GM23248 (cell line): ENCODE results near the gene CLPX.

ENCODE experiments used
- EZH2 ChIP-seq: fragments of 200-600 bp; sonication (generic); IDR thresholded peaks from 2 replicates; pipeline ENCODE4 v1.6.1; 2018; ENCODE audit warnings: antibody characterized with exemption, mild to moderate bottlenecking; ENCODE audit not compliant: insufficient read depth, poor library complexity, severe bottlenecking
- EZH2phosphoT487 ChIP-seq: fragments of 200-600 bp; sonication (generic); IDR thresholded peaks from 2 replicates; pipeline ENCODE4 v1.6.1; 2018; ENCODE audit warnings: antibody characterized with exemption, moderate library complexity, mild to moderate bottlenecking, low read depth; ENCODE audit not compliant: insufficient read depth

DNA sequence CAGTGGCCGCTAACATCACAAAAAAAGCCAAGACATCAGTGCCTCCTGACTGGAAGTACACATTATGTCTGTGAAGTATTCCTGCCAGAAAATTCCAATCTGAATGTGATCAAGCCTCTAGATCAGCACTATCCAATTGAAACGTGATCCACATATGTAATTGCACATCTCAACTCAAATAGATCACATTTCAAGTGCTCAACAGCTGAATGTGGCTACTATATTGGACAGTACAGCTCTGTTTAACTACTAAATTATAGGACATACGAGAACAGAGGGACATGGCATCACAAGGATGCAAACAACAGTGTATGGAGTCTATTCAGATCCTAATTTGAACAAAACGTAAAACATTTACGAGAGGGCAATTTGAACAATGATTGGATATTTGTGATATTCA, 69.6 kb downstream of the CLPX start:
- TF ChIP-seq EZH2 (no peak), EZH2phosphoT487 (no peak)
